H1 (cell line): ENCODE results near the gene GXYLT1. TPM values are rescaled to one million over a fixed set of nuclear protein-coding genes. Genes with fewer than 3 reads are reported as not detected.

Experiments used
- ASH2L ChIP-seq: fragments of 200-600, 300-600 bp; sonication (generic); IDR thresholded peaks from one replicate; pipeline ENCODE4 v1.7.1; 2017; ENCODE audit warnings: low read length
- BACH1 ChIP-seq: IDR thresholded peaks from 2 replicates; pipeline ENCODE4 v1.6.1; 2012; ENCODE audit warnings: low read length, improper control_type of control experiment
- CTBP2 ChIP-seq: IDR thresholded peaks from 2 replicates; pipeline ENCODE4 v1.7.0; 2011; ENCODE audit warnings: borderline replicate concordance, mild to moderate bottlenecking, moderate library complexity, mixed read lengths, low read length; ENCODE audit not compliant: insufficient read depth, insufficient read length
- EZH2 ChIP-seq: fragments of 200-600 bp; sonication (generic); IDR thresholded peaks from 2 replicates; pipeline ENCODE4 v1.7.1; 2012; ENCODE audit warnings: low read depth, mild to moderate bottlenecking, moderate library complexity, low read length, inconsistent platforms; ENCODE audit not compliant: severe bottlenecking
- MAX ChIP-seq: IDR thresholded peaks from 2 replicates; pipeline ENCODE4 v1.6.1; 2012; ENCODE audit warnings: inconsistent platforms
- SUZ12 ChIP-seq: fragments of 200-600 bp; sonication (generic); IDR thresholded peaks from 2 replicates; pipeline ENCODE4 v1.6.1; 2012; ENCODE audit warnings: mild to moderate bottlenecking, inconsistent platforms, low read length, moderate library complexity, mixed read lengths
- polyA plus RNA-seq, 7 experiments: library from polyadenylated mRNA; depleted of rRNA in 3 of 7; stranded (reverse) in 5 of 7; unstranded in 2 of 7; fragments of >200 nt in 5 of 7; fragments of 200-250 nt in 2 of 7; gene quantifications; 1 replicate in 5 of 7; 2 replicates in 1 of 7; 4 replicates in 1 of 7; pipeline versions ENCODE4 v1.2.1 to v1.2.3, GENCODE V29; 2011 to 2013; ENCODE audit warnings: missing spikeins in 2 of 7, mixed read lengths in 2 of 7
- total RNA-seq: library from RNA; stranded (reverse); fragmentation: NEBNext Ultra II Directional; extraction: Animal tissue kit (Norgen Biotek cat#: 25700); gene quantifications from 2 replicates; pipeline ENCODE4 v1.2.1, GENCODE V29; 2021

Gene GXYLT1
- total and polyA plus RNA-seq, 2 of the 8 experiments (the other 6 are each of a cell fraction or from before 2014, with no cell fraction given): 3.1 to 10.7 TPM

- TF ChIP-seq EZH2: no peak
- TF ChIP-seq ASH2L: no peak
- TF ChIP-seq CTBP2: no peak
- no peak for TF ChIP-seq MAX
- TF ChIP-seq SUZ12: no peak
- TF ChIP-seq BACH1: no peak
- TF ChIP-seq, all 59 proteins: peak for 0
These were observed 42.1 kb upstream of the GXYLT1 start (continued) for GRCh38 chr12:42186793-42187192.
